GM10248 (cell line): ENCODE measurements around the gene TMEM184B.

Source experiments
- CTCF ChIA-PET: fragments of 300-600 bp; sonication (Branson Sonifier 250); formaldehyde crosslinking; extraction: SDS; loops from one replicate; lab custom pipeline; 2021; ENCODE audit warnings: antibody characterized with exemption; lab: Yijun Ruan, JAX
- POLR2A ChIA-PET: fragments of 350-650 bp; sonication (Branson Sonifier 250); formaldehyde crosslinking; extraction: SDS; loops from one replicate; lab custom pipeline; 2020; ENCODE audit warnings: antibody characterized with exemption; lab: Yijun Ruan, JAX
- DNase-seq: peaks from one replicate; pipeline ENCODE4 v3.0.0; 2012; ENCODE audit errors: extremely low spot score
- CTCF ChIP-seq: IDR thresholded peaks from 2 replicates; pipeline ENCODE4 v1.5.1; 2012; ENCODE audit warnings: mild to moderate bottlenecking, low read depth; ENCODE audit errors: extremely low read depth, missing control alignments, control extremely low read depth

The TMEM184B gene

GRCh38 chr22:38202437-38203089 is 70.2 kb downstream of the TMEM184B start:
- TF ChIP-seq CTCF: no peak
- ChIA-PET CTCF (interaction anchor here (1.0 to 2.2 kb wide), 4 partner anchors 10 to 87 kb away, joined by 3 to 5 read pairs (median 4); no protein-coding TSS in a partner anchor), POLR2A (interaction anchor here (0.5 to 1.4 kb wide), 2 partner anchors 19 to 21 kb away, joined by 3 to 5 read pairs; partner anchors contain the start of gene PLA2G6)
- no peak for DNase-seq

- CTCF ChIA-PET: interaction anchor here (1.2 to 1.7 kb wide), 3 partner anchors 10 to 20 kb away, joined by 3 to 4 read pairs (median 3); partner anchors contain the start of gene PLA2G6
- DNase-seq: peak; percentile 97
- POLR2A ChIA-PET: interaction anchor here (1.4 kb wide), 1 partner anchor 20 kb away, joined by 5 read pairs; the partner anchor contains the start of gene PLA2G6
- no peak for TF ChIP-seq CTCF
Measured at GRCh38 chr22:38201711-38202436, 70.9 kb downstream of the TMEM184B start, which contains the start of gene MAFF. TSS of gene MAFF (plus strand) at chr22:38201994. CDS start at chr22:38213854, 11,860 bp downstream.

GRCh38 chr22:38201371-38201710 is 71.5 kb downstream of the TMEM184B start:
- TF ChIP-seq CTCF: no peak
- POLR2A ChIA-PET: interaction anchor here (1.4 kb wide), 1 partner anchor 20 kb away, joined by 5 read pairs; the partner anchor contains the start of gene PLA2G6
- DNase-seq: no peak
- CTCF ChIA-PET: interaction anchor here (1.2 to 1.7 kb wide), 3 partner anchors 10 to 20 kb away, joined by 3 to 4 read pairs (median 3); partner anchors contain the start of gene PLA2G6

- POLR2A ChIA-PET: no interaction called here
- CTCF ChIA-PET: interaction anchor here (1.5 kb wide), 2 partner anchors 14 to 15 kb away, joined by 3 to 4 read pairs; no protein-coding TSS in a partner anchor
- no peak for TF ChIP-seq CTCF
- no peak for DNase-seq
Measured at GRCh38 chr22:38199826-38200559, 72.8 kb downstream of the TMEM184B start.

- no peak for DNase-seq
- POLR2A ChIA-PET: no interaction called here
- TF ChIP-seq CTCF: no peak
- CTCF ChIA-PET: no interaction called here
Measured at GRCh38 chr22:38196791-38197419, 75.9 kb downstream of the TMEM184B start.
